Measurements from ENCODE around the gene PTPN14. TPM values are rescaled to one million over a fixed set of nuclear protein-coding genes. Genes with fewer than 3 reads are reported as not detected.
A peak's percentile ranks its signal among the peaks of the same experiment; 100 is the strongest.

Gene PTPN14
- total and polyA plus RNA-seq, 2 of the 4 experiments (the other 2 are of a cell fraction): 21.5 to 31.7 TPM

- Histone ChIP-seq H3K79me1 (ENCODE audit: low read depth in 1 of 2, low read length in 2 of 2) (peaks cover 3 to 7% of the 10 kb centered on the region in 2 experiments; a peak in 3 of 4 replicates), H3K4ac (ENCODE audit: low read depth, low read length) (no peak overlapping the region), H3K4me3 (ENCODE audit: insufficient read depth, low read depth, low read length) (no peak overlapping the region), H3K23ac (ENCODE audit: low read depth, low read length) (no peak overlapping the region), H3K27ac (ENCODE audit: insufficient read depth, low read length) (no peak overlapping the region), H4K8ac (ENCODE audit: low read depth in 2 of 2, low read length in 2 of 2) (no peak overlapping the region), H3K27me3 (ENCODE audit: control insufficient read depth, insufficient read depth, low read length) (no peaks in the 10 kb centered on the region), H3K14ac (replicated peaks; ENCODE audit: low read depth, low read length) (no peak overlapping the region), H2BK15ac (ENCODE audit: low read depth, low read length) (no peak overlapping the region), H2AK5ac (ENCODE audit: low read depth, low read length) (no peak overlapping the region), H4K5ac (ENCODE audit: low read depth, low read length) (no peak overlapping the region), H3K9me3 (ENCODE audit: control insufficient read depth, insufficient read depth, low read length) (no peaks in the 10 kb centered on the region), H2BK5ac (ENCODE audit: low read depth, low read length, poor library complexity, severe bottlenecking) (no peak overlapping the region), H3K18ac (ENCODE audit: low read depth, low read length) (no peak overlapping the region), H3K56ac (ENCODE audit: extremely low read depth, insufficient read depth, low read length) (no peak overlapping the region), H2AK9ac (replicated peaks; ENCODE audit: low read depth, low read length, poor library complexity) (no peak overlapping the region), H2AFZ (replicated peaks; ENCODE audit: low read length, poor library complexity) (no peak overlapping the region), H3K4me1 (ENCODE audit: control insufficient read depth, insufficient read depth, low read length) (no peaks in the 10 kb centered on the region), H3K9ac (ENCODE audit: low read depth, low read length) (no peak overlapping the region), H4K91ac (ENCODE audit: insufficient read depth, low read depth, low read length) (no peak overlapping the region), H2BK120ac (ENCODE audit: low read depth, low read length) (no peak overlapping the region), H2BK20ac (ENCODE audit: low read depth, low read length) (no peak overlapping the region), H3K9me1 (ENCODE audit: insufficient read depth, low read length) (peaks cover 5% of the 10 kb centered on the region; the same call in 1 of the 2 replicates), H4K20me1 (ENCODE audit: insufficient read depth, low read length) (no peaks in the 10 kb centered on the region), H3K4me2 (ENCODE audit: low read depth, low read length) (peak overlapping the region; percentile 41; the same call in 1 of the 2 replicates), H3K36me3 (ENCODE audit: control insufficient read depth, insufficient read depth, low read length) (no peaks in the 10 kb centered on the region)
- TF ChIP-seq CEBPB (IDR thresholded peaks at IDR 0.05; ENCODE audit: low read depth, low read length) (peak; percentile 94), RAD21 (IDR thresholded peaks at IDR 0.05; ENCODE audit: low read length) (no peak), MAZ (IDR thresholded peaks at IDR 0.05; ENCODE audit: borderline replicate concordance, low read depth, low read length) (no peak), NFE2L2 (IDR thresholded peaks at IDR 0.05; ENCODE audit: low read depth, low read length) (0 out of 2 replicates have a peak, but pooled peaks have one; percentile 8)
- no CpG with 5 or more reads among the region's 3 CpGs for WGBS, 2 experiments (ENCODE audit: extremely low coverage in 2 of 2, insufficient read length in 1 of 2)
- dilution Hi-C loops (cut with HindIII; ENCODE audit: low sequenced_read_pairs, unreplicated experiment) (no loop called here), in situ Hi-C loops (cut with MboI; ENCODE audit: low sequenced_read_pairs) (no loop called here), intact Hi-C loops (cut with micrococcal nuclease) (no loop called here)
- ChIA-PET POLR2A (ENCODE audit: unreplicated experiment) (no interaction called here), CTCF (no interaction called here)
- ATAC-seq (ENCODE audit: low read depth): peak; percentile 64
- BruUV-seq (replicated peaks): no TSS peak
- DNase-seq: peak; percentile 53
Observed at GRCh38 chr1:214310010-214310409, 241.4 kb downstream of the PTPN14 start.

Data from IMR-90 (cell line).